ENCODE results near the gene PPP1R37. TPM values are rescaled to one million over a fixed set of nuclear protein-coding genes. Genes with fewer than 3 reads are reported as not detected.

The PPP1R37 gene
- total and polyA plus RNA-seq, 2 donors (not counting 1 experiment from before 2014, with no cell fraction given), result 11.3 to 36.0 TPM

DNA sequence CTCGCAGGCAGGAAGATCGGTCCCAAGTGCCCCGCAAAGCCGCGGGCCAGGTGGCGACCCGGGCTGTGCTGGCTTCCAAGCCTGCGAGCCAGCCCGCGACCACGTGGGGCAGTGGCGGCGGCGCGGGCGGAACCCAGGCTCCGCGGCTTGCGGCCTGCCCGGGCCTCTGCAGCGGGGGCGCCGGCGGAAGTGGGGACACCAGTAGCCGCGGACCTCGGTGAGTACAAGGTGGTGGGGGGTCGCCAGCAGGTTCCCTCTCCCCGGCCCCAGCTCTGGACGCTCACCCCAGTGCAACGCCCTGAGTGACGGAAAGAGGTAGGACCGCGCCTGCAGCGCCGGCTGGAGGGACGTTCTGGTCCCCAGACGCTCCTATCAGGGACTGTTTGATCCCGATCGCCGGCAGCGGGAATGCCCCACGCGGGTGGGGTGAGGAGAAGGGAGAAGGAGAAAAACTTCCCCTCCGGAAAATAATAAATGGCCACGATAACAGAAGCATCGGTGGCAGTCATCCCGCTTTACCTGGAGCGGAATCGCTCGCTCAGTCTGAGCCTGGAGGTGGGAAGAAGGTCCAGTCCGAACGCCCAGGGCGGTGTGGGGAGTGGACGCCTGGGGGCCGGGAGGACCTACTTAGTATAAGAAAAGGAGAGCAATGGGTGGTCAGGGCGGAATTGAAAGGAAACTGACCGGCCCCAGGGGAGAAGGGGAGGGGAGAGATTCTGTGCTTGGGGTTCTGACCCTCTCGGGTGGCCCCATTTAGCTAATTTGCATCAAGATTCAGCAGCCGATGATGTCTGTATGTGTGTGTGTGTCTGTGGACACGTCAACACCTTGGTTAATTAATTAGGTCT lies 13.7 kb upstream of the PPP1R37 start, which contains the start of gene GEMIN7:
Gene GEMIN7 (plus strand): TSS at position 198 of the 848 bp plus-strand sequence. CDS start 10,855 bp downstream, outside the sequence.
- Histone ChIP-seq H3K27ac (ENCODE audit: insufficient read depth, low read length) (peak within 1 kb of the TSS; percentile 53), H3K27me3 (ENCODE audit: control insufficient read depth, insufficient read depth, low read length) (no peaks in the 10 kb centered on the region), H4K20me1 (ENCODE audit: control insufficient read depth, extremely low read depth, insufficient read depth, low read length) (no peaks in the 10 kb centered on the region), H3K79me2 (ENCODE audit: control insufficient read depth, insufficient read depth, low read length) (peaks cover 34% of the 10 kb centered on the region), H3K36me3 (ENCODE audit: control insufficient read depth, insufficient read depth, low read length) (peaks cover 4% of the 10 kb centered on the region), H3K9ac (ENCODE audit: insufficient read depth, low read length) (peak within 1 kb of the TSS; percentile 76), H2AFZ (ENCODE audit: low read length) (peak within 1 kb of the TSS; percentile 87), H3K4me3 (replicated peaks in 1 of 4; ENCODE audit: control extremely low read depth in 1 of 4, insufficient read depth in 1 of 4, low read depth in 3 of 4, low read length in 4 of 4) (peak within 1 kb of the TSS; percentile 43 to 99 (median 75)), H3K9me3 (ENCODE audit: control insufficient read depth, insufficient read depth, low read depth, low read length) (no peaks in the 10 kb centered on the region), H3K4me2 (ENCODE audit: extremely low read depth, insufficient read depth, low read length) (peak within 1 kb of the TSS; percentile 97), H3K4me1 (ENCODE audit: control insufficient read depth, extremely low read depth, insufficient read depth, low read length) (peaks cover 6% of the 10 kb centered on the region)
- peak; percentile 71 for DNase-seq (ENCODE audit: low read depth in 2 of 2)
- TF ChIP-seq EZH2 (IDR thresholded peaks at IDR 0.05; ENCODE audit: low read length, missing control alignments), result no peak
- TF ChIP-seq, protein P1, sequence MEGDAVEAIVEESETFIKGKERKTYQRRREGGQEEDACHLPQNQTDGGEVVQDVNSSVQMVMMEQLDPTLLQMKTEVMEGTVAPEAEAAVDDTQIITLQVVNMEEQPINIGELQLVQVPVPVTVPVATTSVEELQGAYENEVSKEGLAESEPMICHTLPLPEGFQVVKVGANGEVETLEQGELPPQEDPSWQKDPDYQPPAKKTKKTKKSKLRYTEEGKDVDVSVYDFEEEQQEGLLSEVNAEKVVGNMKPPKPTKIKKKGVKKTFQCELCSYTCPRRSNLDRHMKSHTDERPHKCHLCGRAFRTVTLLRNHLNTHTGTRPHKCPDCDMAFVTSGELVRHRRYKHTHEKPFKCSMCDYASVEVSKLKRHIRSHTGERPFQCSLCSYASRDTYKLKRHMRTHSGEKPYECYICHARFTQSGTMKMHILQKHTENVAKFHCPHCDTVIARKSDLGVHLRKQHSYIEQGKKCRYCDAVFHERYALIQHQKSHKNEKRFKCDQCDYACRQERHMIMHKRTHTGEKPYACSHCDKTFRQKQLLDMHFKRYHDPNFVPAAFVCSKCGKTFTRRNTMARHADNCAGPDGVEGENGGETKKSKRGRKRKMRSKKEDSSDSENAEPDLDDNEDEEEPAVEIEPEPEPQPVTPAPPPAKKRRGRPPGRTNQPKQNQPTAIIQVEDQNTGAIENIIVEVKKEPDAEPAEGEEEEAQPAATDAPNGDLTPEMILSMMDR (conservative IDR thresholded peaks at IDR 0.05 in 1 of 2, IDR thresholded peaks at IDR 0.05 in 1 of 2; ENCODE audit: low read depth in 1 of 2, low read length in 2 of 2), result no peak

DNA sequence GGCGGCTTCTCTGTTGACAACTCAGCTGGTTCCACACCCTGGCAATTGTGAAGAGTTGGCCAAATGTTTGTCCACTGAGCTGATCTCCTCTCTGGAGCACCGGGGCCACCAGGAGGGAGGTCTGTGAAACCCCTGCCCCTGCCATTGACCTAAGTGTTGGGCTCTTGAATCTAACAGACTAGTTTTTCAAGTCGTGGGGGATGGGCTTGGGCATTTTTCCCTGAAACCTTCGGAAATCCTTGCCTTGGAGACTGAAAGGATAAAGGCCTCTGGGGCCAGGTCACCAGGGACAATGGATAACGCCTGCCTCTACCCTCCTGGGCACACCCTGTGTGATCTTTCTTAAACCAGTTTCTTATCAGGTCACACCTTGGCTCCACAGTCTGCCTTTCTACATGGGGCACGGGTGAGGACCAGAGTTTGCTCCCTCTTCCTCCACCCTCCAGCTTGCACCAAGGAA lies 13.0 kb upstream of the PPP1R37 start:
- Histone ChIP-seq H3K36me3 (ENCODE audit: control insufficient read depth, insufficient read depth, low read length) (peaks cover 4% of the 10 kb centered on the region), H3K4me2 (ENCODE audit: extremely low read depth, insufficient read depth, low read length) (peak overlapping the region; percentile 97), H3K27me3 (ENCODE audit: control insufficient read depth, insufficient read depth, low read length) (no peaks in the 10 kb centered on the region), H3K4me3 (replicated peaks in 1 of 4; ENCODE audit: control extremely low read depth in 1 of 4, insufficient read depth in 1 of 4, low read depth in 3 of 4, low read length in 4 of 4) (peak overlapping the region; percentile 43 to 99 (median 75)), H3K27ac (ENCODE audit: insufficient read depth, low read length) (peak overlapping the region; percentile 53), H3K9me3 (ENCODE audit: control insufficient read depth, insufficient read depth, low read depth, low read length) (no peaks in the 10 kb centered on the region), H2AFZ (ENCODE audit: low read length) (peak overlapping the region; percentile 71), H3K4me1 (ENCODE audit: control insufficient read depth, extremely low read depth, insufficient read depth, low read length) (peaks cover 6% of the 10 kb centered on the region), H3K9ac (ENCODE audit: insufficient read depth, low read length) (peak overlapping the region; percentile 76), H3K79me2 (ENCODE audit: control insufficient read depth, insufficient read depth, low read length) (peaks cover 34% of the 10 kb centered on the region), H4K20me1 (ENCODE audit: control insufficient read depth, extremely low read depth, insufficient read depth, low read length) (no peaks in the 10 kb centered on the region)
- no peak for DNase-seq (ENCODE audit: low read depth in 2 of 2)
- TF ChIP-seq EZH2 (IDR thresholded peaks at IDR 0.05; ENCODE audit: low read length, missing control alignments), result no peak
- TF ChIP-seq, protein P1 (conservative IDR thresholded peaks at IDR 0.05 in 1 of 2, IDR thresholded peaks at IDR 0.05 in 1 of 2; ENCODE audit: low read depth in 1 of 2, low read length in 2 of 2), result no peak

DNA sequence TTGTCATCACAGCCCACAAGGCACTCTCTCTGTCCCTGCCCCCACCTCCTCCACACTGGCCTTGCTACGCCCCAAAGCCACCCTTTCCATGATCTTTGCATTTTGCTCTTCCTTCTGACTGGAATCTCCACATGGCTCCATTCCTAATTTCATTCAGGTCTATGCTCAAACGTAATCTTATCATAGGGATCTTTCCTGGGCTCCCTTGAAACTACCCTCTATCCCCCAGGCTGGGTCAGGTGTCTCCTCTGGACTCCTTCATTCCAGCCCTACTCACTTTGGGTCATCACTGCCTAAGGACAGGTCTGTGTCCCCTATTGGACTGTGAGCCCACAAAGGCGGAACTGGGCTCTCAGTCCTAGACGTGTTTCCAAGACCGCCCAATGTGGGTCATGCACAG lies 10.8 kb upstream of the PPP1R37 start:
- TF ChIP-seq, protein P1 (conservative IDR thresholded peaks at IDR 0.05 in 1 of 2, IDR thresholded peaks at IDR 0.05 in 1 of 2; ENCODE audit: low read depth in 1 of 2, low read length in 2 of 2), result no peak
- no peak for TF ChIP-seq EZH2 (IDR thresholded peaks at IDR 0.05; ENCODE audit: low read length, missing control alignments)
- no peaks in the 10 kb centered on the region for H4K20me1 ChIP-seq (ENCODE audit: control insufficient read depth, extremely low read depth, insufficient read depth, low read length)

More for the DNA sequence above, 10.8 kb upstream of the PPP1R37 start:
- Histone ChIP-seq H2AFZ (ENCODE audit: low read length) (no peak overlapping the region), H3K27ac (ENCODE audit: insufficient read depth, low read length) (no peak overlapping the region), H3K9ac (ENCODE audit: insufficient read depth, low read length) (no peak overlapping the region), H3K4me1 (ENCODE audit: control insufficient read depth, extremely low read depth, insufficient read depth, low read length) (peaks cover 6% of the 10 kb centered on the region), H3K4me3 (replicated peaks in 1 of 4; ENCODE audit: control extremely low read depth in 1 of 4, insufficient read depth in 1 of 4, low read depth in 3 of 4, low read length in 4 of 4) (no peak overlapping the region), H3K9me3 (ENCODE audit: control insufficient read depth, insufficient read depth, low read depth, low read length) (no peaks in the 10 kb centered on the region), H3K27me3 (ENCODE audit: control insufficient read depth, insufficient read depth, low read length) (no peaks in the 10 kb centered on the region), H3K79me2 (ENCODE audit: control insufficient read depth, insufficient read depth, low read length) (peaks cover 37% of the 10 kb centered on the region), H3K36me3 (ENCODE audit: control insufficient read depth, insufficient read depth, low read length) (peaks cover 4% of the 10 kb centered on the region), H3K4me2 (ENCODE audit: extremely low read depth, insufficient read depth, low read length) (no peak overlapping the region)
- DNase-seq (ENCODE audit: low read depth in 2 of 2), result no peak

Measured in fibroblast of lung (primary cell).